ENCODE measurements around the gene TMEM184A. TPM values are rescaled to one million over a fixed set of nuclear protein-coding genes. Genes with fewer than 3 reads are reported as not detected.

The TMEM184A gene
- 7.7 TPM for total RNA-seq

GRCh38 chr7:1555813-1556543 lies at the start of gene TMEM184A:
Gene TMEM184A (minus strand): TSS chr7:1556205. CDS start chr7:1555484, 721 bp downstream.
- no peak for DNase-seq

DNA sequence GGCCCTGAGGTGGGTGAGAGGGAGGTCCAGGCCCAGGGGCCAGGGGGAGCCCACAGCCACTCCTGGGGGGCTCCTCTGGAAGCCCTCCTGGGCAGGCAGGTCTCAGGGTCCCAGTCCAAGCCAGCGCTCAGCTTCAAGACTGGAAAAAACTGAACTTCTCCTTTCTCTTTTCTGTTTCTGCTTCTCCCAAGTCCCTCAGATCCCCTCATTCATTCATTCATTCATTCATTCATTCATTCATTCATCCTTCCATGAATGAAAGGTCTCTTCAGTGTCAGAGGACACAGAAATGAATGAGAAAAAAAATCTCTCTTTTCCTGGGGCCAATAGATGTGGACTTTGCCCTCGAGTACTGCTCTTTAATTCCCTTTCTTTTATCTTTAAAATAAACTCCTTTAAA lies 48.4 kb upstream of the TMEM184A start:
- no peak for DNase-seq

DNA sequence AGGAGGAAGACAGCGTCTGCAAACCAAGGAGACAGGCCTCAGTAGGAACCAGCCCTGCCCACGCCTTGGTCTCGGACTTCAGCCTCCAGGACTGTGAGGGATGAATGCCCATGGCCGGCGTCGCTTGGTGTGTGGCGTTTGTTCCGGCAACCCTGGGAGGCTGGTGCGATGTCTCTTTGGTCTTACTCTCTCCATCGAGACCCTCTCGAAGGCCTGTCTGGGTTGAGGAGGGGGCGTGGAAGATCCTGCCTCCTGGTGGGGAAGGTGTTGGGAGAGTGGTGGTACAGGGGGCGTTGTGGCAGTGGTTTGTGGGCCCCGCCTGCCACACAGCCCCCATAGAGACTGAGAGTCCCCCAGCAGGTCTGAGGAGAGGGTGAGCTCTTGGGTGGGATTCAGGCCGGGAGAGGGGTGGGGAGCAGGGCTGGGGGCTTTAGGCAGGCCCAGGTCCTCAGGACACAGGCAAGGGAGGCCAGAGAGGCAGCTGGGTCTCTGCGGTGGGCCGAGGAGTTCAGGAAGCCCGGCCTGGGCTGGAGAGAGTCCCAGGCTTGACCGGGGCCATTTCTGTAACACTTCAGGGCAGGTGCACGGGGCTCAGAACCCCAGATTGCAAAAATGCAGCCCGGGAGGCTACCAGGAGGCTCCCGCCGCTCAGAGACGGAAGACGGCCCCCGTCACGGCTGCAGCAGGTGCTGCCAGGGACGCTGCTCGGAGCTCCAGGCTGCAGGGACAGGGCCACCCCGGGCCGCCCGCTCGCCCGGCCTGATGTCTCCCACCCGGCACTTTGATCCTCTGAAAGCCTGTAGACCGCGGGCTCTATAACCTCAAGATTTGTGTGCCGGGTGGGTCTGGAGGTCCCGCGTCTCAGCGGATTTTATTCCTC lies 47.6 kb upstream of the TMEM184A start:
- no peak for DNase-seq

DNA sequence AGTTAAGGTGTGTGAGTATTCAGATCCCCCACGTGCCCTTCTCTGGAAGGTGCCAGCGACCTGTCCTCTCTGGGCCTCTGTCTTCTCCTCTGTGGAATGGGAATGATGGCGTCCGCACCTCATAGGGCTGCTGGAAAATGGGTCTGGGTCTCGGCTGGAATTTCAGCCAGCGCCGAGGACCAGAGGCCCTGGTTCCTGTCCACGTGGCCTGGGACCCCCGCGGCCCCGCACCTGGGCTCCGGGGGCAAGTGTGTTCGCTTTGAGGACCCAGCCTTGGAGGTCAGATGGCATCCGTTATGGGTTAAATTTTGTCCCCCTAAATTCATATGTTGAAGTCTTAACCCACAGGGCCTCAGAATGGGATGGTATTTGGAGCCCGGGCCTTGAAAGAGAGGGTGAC lies 46.4 kb upstream of the TMEM184A start:
- DNase-seq = no peak

DNA sequence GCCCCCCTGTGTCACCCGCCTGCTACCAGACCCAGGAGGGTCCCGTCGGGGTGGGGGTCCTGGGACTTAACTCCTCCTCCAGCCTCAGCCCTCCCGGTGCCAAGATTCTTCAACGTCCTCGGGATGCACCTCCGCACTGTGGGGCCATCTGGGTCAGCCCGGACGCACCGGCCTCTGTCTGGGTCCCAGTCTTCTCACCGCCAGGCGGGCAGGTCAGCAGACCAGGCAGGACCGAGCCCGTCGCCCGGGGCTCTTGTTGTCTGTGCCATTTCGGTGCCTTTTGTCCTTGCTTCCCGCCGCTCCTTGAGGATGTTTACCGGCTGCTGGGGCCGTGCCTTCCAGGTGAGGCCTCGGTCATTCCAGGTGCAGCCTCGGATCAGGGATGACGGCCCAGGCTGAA lies 46.0 kb upstream of the TMEM184A start:
- no peak for DNase-seq

GRCh38 chr7:1599640-1600395 lies 43.8 kb upstream of the TMEM184A start:
- DNase-seq = no peak

DNA sequence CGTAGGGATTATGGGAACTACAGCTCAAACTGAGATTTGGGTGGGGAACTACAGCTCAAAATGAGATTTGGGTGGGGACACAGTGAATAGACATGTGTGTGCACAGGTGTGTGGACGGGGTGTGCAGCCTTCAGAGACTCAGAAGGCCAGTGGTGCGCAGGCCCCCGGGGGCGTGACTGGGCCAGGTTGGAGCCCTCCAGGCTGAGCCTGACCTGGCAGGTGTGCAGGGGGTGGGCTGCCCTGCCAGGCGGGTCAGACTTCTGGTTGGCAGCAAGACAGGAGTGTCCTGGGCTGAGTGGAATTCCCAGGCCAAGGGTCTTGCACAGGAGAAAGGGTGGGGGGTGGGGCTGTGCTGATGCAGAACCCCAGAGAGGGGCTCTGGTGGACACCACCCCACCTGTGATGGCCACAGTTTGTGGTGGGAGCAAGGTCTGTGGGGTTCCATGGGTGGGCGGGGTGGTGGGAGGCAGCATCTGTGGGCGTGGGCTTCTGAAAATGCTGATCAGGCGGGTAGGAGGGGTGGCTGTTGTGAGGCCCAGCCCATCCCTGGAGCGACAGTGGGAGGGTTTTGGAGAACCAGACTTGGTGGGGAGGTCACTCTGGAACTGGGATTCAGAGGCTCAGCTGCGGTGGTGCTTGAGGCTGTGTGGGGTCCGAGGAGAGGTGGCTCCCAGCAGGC lies 43.1 kb upstream of the TMEM184A start:
- no peak for DNase-seq

GRCh38 chr7:1598286-1598685 lies 42.3 kb upstream of the TMEM184A start:
- DNase-seq = no peak

DNA sequence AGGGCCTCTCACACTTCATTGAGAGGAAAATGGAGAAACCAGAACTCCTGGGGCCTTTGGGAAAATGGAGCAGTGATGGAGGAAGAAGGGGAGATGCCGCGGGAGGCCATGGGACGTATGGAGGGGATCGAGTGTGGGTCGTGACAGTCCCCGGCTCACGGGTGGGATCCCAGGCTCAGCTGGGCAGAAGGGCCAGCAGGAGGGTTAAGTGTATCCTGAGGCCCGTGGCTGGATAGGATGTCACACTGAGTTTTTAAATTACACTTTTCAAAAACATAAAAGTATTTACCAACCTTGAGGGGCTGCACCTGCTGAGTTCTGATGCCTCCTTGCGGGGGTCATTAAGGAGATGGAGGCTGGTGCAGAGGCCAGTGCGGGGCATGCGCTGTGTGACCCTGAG lies 41.8 kb upstream of the TMEM184A start:
- no peak for DNase-seq

GRCh38 chr7:1597066-1597760 lies 41.2 kb upstream of the TMEM184A start:
- DNase-seq = no peak

DNA sequence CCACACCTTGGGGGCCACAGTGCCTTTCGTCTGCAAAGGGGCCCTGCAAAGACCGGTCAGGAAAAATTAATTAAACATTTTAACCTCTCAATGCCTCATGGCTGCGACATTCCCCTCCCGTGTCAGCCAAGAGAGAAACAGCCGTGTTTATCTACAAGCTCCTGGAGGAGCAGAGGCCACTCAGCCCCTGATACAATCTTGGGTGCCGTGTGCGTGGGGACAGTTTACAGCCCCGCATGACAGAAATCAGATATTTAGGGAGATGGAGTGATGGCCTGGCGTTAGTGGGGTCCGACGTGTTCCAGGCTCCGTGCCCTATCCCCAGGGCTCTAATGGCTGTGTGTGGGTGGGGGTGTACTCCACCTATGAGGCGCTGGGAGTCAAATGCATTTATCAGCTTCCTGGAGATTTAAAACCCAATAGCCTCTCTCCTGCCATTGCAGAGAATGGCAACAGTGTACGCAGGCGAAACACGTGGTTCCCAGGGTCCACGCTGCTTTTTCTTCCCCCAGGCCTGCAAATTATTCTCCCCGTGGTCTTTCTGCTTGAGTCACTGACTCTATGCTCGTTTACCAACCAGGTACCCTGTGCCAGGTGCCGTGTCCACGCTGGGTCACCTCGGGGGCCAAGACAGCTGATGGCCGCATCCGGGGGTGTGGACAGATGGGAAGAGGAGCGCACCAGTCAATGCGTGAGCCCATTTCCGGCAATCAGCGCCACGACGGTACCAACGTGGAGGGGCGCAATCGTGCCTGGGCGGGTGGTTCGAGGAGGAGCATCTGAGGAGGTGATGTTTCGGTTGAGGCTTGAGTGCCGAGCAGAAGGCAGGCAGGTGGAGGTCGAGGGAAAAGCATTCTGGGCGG lies 40.4 kb upstream of the TMEM184A start:
- no peak for DNase-seq

DNA sequence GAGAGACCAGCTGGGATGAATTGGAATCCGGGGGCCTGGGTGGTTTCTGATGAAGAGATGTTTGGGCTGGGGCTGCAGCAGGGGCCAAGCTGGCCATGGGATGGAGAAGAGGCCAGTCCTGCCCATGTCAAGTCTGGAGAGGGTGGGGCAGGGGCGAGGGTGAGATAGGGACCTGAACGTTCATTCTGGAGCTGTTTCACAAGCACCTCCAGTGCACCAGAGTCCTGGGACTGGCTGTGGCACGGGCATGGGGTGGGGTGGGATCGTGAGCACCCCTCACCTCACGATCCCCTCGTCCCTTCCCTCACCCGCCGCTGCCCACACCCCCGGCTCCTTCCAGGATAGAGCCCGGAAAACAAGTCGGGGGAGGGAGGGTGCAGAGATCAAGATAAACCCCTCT lies 39.6 kb upstream of the TMEM184A start:
- DNase-seq = no peak

- DNase-seq = no peak
These were observed 39.0 kb upstream of the TMEM184A start for GRCh38 chr7:1595027-1595426.

GRCh38 chr7:1593904-1594421 lies 38.0 kb upstream of the TMEM184A start:
- no peak for DNase-seq

- DNase-seq = no peak
These were observed 37.3 kb upstream of the TMEM184A start for GRCh38 chr7:1593091-1593866.

- no peak for DNase-seq
These were observed 36.4 kb upstream of the TMEM184A start for GRCh38 chr7:1592299-1592871.

DNA sequence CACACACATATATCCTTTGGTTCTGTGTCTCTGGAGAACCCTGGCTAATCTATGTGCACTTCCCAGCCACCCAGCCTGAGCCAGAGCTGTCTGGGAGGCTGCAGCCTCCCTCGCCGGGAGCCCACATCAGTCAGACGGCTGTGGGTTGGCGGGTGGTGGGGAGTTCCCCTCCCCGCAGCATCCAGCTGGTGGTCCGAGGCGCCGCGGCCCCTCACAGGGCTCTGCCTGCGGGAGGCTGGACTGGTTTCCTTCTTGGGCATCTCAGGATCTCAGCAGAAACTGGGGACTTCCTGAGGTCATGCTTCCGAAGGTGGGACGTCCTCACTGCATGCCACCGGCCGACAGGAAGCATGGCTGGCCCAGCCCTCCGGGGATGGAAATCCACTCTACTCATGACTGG lies 35.9 kb upstream of the TMEM184A start:
- DNase-seq = no peak

- no peak for DNase-seq
These were observed 35.4 kb upstream of the TMEM184A start for GRCh38 chr7:1591396-1591795.

DNA sequence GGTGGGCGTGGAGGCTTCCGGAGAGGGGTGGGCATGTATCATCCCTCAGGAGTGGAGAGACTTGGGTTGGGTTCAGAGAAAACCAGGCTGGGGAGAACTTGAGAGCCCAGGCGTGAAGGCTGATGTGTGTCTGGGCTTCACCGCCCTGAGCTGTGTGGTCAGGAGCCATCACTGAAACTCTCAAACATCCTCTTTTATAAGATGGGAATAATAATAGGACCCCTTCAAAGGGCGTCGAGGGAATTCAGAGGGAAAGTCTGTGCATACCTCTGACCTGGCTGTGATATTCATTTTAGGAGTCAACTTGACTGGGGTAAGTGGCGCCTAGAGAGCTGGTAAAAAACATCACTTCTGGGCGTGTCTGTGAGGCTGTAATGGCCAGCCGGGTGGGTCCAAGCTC lies 34.9 kb upstream of the TMEM184A start:
- DNase-seq = no peak
